Measurements from ENCODE around the gene KCNA10.
A peak's percentile ranks its signal among the peaks of the same experiment; 100 is the strongest.

Gene KCNA10

DNA sequence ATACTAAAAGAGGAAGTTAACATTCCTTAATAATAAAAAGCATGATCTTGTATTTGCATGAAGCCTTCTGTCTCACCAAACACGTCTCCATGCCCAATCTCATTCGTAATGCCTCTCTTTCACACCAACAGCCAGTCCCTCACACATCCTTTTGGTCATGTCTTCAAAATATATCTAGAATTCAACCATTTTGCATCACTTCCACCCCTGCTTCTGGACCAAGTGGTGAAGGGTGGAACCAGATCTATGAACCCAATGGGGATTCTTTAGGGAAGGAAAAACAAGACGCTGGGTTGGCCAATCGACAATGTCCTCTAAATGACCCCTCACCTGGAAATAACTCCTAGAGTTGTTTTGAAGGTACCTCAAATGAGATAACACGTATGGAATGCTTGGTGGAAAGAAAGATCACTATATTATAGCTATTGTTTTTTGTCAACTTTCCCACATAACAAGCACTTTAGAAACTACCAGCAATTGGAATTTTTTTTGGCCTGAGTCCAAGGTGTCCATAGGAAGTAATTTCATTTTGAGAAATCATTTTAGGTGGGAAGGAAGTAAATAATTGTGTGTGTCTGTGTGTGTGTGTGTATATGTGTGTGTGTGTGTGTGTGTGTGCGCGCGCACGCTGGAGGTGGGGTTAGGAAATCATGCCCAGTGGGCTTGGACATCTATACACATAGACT, at the start of gene KCNA10:
KCNA10 (minus strand) TSS at position 51 of the 686 bp plus-strand sequence. CDS start 388 bp downstream, outside the sequence.
- no peak for DNase-seq (ENCODE audit: low read depth)

DNA sequence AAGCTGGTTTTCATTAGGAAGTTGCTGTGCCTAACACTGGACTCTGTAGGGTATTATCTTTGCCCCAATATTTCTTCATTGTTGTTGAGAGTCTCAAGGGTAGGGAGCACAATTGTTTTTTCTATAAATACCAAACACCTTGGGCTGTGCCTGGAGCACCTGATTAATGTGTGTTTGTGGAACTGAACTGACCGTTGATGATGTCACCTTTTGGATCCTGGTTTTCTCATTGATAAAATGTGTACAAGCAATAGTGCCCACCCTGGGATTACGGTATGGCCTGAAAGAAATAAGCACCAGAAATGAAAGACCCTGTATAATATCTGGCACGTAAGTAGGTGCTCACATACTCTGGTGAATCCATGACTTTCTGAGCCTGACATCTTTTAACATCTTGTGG, 47.9 kb upstream of the KCNA10 start:
- no peak for DNase-seq (ENCODE audit: low read depth)

- DNase-seq (ENCODE audit: low read depth): no peak
These were observed 46.6 kb upstream of the KCNA10 start for GRCh38 chr1:110565565-110565964.

DNA sequence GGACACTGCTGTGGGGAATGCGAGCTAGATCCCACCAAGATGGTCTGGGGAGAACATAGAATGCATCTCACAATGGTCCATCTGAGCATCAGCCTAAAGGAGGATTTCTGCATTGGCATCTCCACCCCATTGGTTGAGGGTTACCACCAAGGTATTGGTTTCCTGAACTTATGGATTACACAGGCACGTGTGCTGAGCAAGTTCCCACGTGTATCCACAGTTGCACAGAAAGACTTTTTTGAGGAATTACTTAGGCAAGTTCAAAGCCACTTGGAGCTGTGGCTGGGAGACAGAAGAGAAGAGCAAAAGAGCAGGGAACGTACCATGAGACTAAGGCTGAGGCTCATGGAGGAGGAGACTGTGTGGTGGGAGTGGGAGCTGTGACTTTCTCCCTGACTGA, 44.1 kb upstream of the KCNA10 start:
- no peak for DNase-seq (ENCODE audit: low read depth)

DNA sequence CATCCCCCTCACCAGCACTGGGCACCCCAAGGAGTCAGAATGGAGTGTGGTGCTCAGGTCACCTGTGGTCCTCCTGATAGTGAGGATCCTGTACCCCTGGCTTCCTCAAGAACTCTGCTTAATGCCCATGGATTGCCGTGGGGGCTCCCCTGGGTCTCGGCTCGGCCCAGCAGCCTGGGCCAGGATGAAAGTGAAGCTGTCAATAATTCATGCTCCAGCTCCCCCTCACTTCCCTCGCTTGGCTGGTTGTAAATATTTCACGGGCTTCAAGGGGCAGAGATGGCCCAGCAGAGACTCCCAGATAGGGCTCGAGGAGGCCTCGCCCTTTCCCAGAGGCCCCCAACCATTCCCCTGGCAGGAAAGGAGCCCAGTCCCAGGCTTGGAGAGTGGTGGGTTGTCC, 42.6 kb upstream of the KCNA10 start:
- no peak for DNase-seq (ENCODE audit: low read depth)

GRCh38 chr1:110559157-110559556, 40.2 kb upstream of the KCNA10 start:
- DNase-seq (ENCODE audit: low read depth): no peak

DNA sequence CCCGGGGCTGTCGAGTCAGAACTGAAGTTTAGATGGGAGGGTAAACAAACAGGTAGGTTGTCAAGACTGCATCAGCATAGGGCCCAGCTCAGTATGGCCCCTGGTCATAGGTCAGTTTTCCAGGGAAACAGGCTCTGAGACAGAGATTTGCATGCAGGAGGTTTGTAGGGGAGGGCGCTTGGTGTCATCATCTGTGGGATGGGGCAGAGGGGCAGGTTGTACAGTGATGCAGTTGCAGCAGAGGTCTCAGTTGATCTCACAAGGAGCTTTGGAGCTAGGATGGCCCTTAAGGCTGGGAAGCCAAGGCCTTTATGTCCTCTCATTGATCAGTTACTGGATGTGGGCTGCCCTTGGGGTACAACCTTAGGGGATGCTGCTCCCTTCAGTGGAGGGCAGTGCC, 38.5 kb upstream of the KCNA10 start:
- no peak for DNase-seq (ENCODE audit: low read depth)

- no peak for DNase-seq (ENCODE audit: low read depth)
These were observed 37.5 kb upstream of the KCNA10 start for GRCh38 chr1:110556471-110556807.

DNA sequence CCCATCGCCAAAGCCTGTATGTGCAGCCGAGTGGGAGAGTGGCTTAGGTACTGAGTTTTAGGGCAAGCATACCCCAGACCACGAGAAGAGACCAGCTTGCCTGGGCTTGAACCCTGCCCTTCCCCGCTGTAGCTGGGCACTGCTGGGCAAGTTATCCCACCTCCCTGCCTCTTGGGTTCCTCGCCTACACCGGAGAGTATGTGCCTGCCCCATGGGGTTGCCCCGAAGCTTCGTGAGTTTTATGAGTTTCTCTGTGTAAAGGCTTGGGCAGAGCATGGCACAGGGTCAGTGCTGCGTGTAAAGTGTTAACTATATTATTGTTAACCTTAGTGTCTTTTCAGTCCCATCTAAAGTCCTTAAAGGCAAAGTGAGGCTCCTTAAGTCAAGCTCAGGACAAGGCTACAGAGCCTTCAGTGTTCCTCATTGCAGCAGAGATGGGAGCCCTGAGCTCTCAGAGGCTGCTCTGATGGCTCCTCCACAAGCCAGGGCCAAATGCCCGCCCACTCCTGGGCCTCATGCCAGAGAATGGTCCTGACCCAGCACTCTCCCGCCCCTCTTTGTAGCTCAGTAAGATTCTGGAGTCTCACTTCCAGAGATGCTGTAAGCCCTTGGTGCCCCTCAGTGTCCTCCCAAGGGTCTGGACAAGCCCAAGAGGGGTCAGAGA, 37.0 kb upstream of the KCNA10 start:
- DNase-seq (ENCODE audit: low read depth): no peak

- peak; percentile 48 for DNase-seq (ENCODE audit: low read depth)
These were observed 36.2 kb upstream of the KCNA10 start for GRCh38 chr1:110554871-110555801.

DNA sequence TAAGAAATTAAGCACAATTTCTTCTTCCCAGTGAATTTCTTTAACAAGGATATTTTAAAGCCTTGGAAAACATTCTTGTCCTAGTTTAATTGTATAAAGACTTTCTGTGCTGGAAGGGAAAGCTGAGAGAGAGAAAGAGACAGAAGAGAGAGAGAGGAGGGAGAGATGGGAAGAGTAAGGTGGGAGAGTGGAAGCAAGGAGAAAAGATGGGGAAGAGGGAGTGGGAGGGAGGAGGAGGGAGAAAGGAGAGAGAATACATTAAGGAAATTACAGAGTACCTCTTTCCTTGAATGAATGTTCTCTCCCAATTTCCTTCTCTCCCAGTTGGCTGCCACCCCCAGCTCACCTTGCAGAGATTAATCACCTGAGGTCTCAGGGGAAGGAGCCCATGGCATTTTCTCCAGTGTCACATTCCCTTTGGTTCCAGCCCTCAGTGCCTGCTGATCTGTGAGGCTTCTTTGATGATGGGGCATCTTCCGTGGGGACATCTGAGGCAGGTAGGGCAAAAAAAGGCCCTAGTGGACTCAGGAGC, 32.4 kb upstream of the KCNA10 start:
- no peak for DNase-seq (ENCODE audit: low read depth)

- DNase-seq (ENCODE audit: low read depth): no peak
These were observed 30.9 kb upstream of the KCNA10 start for GRCh38 chr1:110549831-110550230.

DNA sequence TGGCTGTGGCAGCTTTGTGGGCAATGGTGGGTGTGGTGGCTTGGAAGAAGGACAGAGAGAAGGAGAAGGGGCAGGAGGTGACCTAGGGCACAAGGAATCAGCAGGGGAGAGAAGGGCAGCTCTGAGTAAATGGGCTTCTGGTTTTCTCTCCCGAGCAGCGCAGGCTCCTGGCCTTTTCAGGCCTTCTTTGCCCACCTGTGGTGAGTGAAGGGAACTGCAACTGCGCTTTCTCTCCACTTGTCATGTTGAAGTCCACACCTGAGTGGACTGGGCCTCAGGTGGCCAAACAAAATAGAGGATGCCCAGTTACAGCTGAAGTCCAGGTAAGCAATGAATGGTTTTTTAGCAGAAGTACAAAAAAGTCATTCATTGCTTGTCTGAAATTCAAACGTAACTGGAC, 29.4 kb upstream of the KCNA10 start:
- DNase-seq (ENCODE audit: low read depth): no peak

DNA sequence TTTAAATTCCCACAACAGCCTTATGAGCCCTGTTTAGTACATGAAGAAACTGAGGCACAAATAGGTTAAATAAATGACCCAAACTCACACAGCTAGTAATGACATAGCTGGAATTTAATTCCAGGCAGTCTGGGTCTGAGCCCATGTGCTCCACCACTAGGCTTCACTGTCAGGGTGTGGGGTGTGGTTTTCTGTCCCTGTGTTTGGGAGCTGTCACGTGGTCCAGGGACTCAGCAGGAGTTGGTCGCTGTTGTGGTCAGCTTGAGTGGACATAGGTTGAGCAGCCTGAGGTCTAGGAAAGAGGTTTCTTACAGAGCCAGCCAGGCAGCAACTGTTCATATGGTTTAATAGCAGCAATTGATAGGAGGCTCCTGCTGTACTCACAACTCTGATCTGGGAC, 28.0 kb upstream of the KCNA10 start:
- no peak for DNase-seq (ENCODE audit: low read depth)

- no peak for DNase-seq (ENCODE audit: low read depth)
These were observed 26.5 kb upstream of the KCNA10 start for GRCh38 chr1:110545492-110545891.

DNA sequence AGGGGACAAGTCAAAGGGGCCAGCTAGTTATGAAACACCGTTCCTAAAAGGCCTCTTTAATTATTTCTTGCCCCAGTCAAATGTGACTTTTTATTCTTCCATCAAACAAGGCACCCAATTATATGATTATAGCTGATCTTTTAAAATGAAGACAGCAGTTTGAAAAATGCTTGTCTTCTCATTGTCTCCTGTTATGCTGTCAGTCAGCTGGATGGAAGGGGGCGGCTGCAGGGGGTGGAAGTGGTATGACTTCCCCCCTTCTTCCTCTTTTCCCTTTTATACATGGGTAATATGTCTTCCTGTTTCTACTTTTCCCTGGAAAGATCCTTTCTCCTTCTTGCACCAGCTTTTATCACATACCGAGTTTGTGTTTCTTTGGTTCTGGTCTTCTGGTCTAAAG, 25.8 kb upstream of the KCNA10 start:
- DNase-seq (ENCODE audit: low read depth): no peak

DNA sequence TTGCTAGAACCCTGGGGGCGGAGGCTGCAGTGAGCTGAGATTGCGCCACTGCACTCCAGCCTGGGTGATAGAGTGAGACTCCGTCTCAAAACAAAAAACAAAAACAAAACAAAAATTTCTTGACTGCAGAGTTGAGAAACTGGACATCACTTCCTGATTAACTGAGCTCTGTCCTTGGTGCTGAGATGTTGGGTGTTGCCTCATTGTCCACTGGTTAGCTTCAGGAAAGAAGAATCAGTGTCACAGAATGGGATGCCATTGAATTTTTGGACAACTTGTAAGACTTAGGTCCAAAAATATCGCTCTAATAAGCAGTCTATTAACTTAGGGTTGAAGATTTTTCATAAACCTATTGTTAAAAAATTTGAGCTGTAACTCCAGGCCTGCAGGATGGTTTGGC, 23.8 kb upstream of the KCNA10 start:
- no peak for DNase-seq (ENCODE audit: low read depth)

- no peak for DNase-seq (ENCODE audit: low read depth)
These were observed 23.0 kb upstream of the KCNA10 start for GRCh38 chr1:110541906-110542395.

GRCh38 chr1:110540891-110541685, 22.1 kb upstream of the KCNA10 start:
- DNase-seq (ENCODE audit: low read depth): no peak

GRCh38 chr1:110538921-110539320, 19.9 kb upstream of the KCNA10 start:
- DNase-seq (ENCODE audit: low read depth): no peak

GRCh38 chr1:110538075-110538474, 19.1 kb upstream of the KCNA10 start:
- DNase-seq (ENCODE audit: low read depth): no peak

DNA sequence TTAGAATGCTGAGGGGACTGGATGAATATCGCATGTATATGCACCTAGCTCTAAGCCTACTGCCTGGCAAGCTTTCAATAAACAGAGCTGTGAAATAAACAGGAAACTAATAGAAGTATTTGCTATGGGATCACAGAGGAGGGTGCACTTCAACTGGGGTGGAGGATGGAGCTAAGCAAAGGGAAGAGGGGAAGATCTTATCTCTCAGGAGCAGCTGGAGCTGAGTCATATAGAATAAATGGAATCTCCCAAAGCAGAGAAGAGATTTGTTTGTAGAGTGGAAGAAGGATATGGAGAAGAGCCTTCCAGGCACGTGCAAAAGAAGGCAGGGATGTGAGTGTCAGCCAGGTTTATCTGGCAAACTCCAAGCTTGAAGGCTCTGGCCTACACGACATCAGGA, 17.0 kb upstream of the KCNA10 start:
- DNase-seq (ENCODE audit: low read depth): no peak
